ENCODE results near the gene SLC12A1. TPM values are rescaled to one million over a fixed set of nuclear protein-coding genes. Genes with fewer than 3 reads are reported as not detected.
"Not testable (repeated sequence)": the region's sequence is repeated elsewhere in the genome, so short reads cannot be mapped to it uniquely, and the experiment has no call there.

SLC12A1 gene
- total and polyA plus RNA-seq, 7 donors, result not detected

DNA sequence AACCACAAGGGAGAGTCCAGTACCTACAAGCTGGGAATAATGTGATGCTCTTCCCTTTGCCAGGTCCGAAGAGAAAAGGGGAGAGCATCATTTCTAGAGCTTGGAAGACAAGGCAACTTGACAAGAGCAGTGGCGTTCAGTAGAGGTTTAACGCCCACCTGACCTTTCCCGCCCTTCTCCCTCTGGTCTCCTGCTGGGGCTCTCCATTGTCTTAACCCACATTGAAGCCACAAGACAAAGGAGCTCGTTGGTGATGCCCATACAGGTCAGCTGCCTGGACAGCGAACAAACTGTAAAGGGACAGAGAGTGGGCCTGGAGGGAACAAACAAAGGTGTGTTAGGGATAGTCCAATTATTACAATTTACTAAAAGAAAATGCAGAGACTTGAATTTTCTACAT, 112.0 kb downstream of the SLC12A1 start:
- intact Hi-C loops (cut with DNase I), result no loop called here
- ATAC-seq, result no peak
- Histone ChIP-seq H3K27ac (no peak overlapping the region), H3K9me3 (no peaks in the 10 kb centered on the region), H3K27me3 (ENCODE audit: insufficient read depth in 3 of 3, low read length in 2 of 3) (peaks cover 0 to 2% (median 0%) of the 10 kb centered on the region in 3 donors), H3K4me3 (no peak overlapping the region), H3K36me3 (ENCODE audit: insufficient read depth in 1 of 2, low read depth in 1 of 2) (no peaks in the 10 kb centered on the region), H3K4me1 (no peaks in the 10 kb centered on the region)
- WGBS, 3 donors, result 57 to 68% (median 60%) methylated on average over 6 of the region's 6 CpGs
- TF ChIP-seq CTCF (IDR thresholded peaks at IDR 0.05), result no peak
- no peak for DNase-seq

DNA sequence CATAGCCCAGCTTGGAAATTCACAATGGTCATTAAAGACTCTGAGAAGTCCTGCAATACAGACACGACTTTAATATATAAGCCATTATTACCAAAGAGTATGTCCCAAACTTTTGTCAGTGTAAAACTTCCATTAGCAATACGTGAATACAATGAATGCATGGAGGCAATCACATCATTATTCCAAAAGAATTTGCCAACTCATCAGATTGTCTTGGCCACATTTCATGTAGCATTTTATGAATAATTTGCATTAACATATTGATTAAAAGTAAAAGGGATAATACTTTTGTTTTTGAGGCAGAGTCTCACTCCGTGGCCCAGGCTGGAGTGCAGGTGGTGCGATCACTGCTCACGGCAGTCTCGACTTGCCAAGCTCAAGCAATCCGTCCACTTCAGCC, 117.2 kb downstream of the SLC12A1 start:
- intact Hi-C loops (cut with DNase I), result no loop called here
- no peaks in the 10 kb centered on the region for H3K27me3 ChIP-seq (ENCODE audit: insufficient read depth in 3 of 3, low read length in 2 of 3)
- no peak overlapping the region for H3K27ac ChIP-seq
- no peaks in the 10 kb centered on the region for H3K9me3 ChIP-seq
- no peak for TF ChIP-seq CTCF (IDR thresholded peaks at IDR 0.05)
- ATAC-seq (no peak), DNase-seq (no peak)
- no peak overlapping the region for H3K4me3 ChIP-seq
- 92 to 93% (median 93%) methylated on average over 7 of the region's 7 CpGs for WGBS, 3 donors
- no peaks in the 10 kb centered on the region for H3K36me3 ChIP-seq (ENCODE audit: insufficient read depth in 1 of 2, low read depth in 1 of 2)
- H3K4me1 ChIP-seq, result peaks cover 9% of the 10 kb centered on the region

GRCh38 chr15:48324949-48325348, 118.8 kb downstream of the SLC12A1 start:
- Histone ChIP-seq H3K9me3 (no peaks in the 10 kb centered on the region), H3K36me3 (ENCODE audit: insufficient read depth in 1 of 2, low read depth in 1 of 2) (no peaks in the 10 kb centered on the region), H3K27me3 (ENCODE audit: insufficient read depth in 3 of 3, low read length in 2 of 3) (no peaks in the 10 kb centered on the region), H3K27ac (no peak overlapping the region), H3K4me1 (peaks cover 12% of the 10 kb centered on the region), H3K4me3 (no peak overlapping the region)
- intact Hi-C loops (cut with DNase I), result no loop called here
- no peak for TF ChIP-seq CTCF (IDR thresholded peaks at IDR 0.05)
- DNase-seq, result no peak
- WGBS, 3 donors, result 68 to 69% (median 69%) methylated on average over 5 of the region's 5 CpGs
- no peak for ATAC-seq

DNA sequence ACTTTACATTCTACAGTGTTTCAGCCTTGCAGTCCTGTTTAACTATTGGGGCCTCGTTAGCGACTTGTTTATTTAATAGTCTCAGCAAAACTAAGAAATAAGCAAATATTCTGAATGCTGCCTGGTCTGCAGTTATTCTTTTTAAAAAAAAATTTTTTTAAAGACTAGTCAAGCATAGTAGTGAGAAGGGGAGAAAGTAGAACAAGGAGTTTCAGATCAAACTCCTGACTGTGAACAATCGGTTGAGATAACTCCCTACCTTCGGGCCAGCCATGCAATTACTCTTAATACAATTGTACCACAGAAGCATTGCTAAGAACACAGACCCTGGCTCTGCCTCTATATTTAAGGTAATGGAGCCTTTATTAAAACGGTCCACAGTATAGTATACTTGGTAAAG, 119.3 kb downstream of the SLC12A1 start:
- intact Hi-C loops (cut with DNase I), result no loop called here
- DNase-seq (no peak), ATAC-seq (no peak)
- Histone ChIP-seq H3K27ac (no peak overlapping the region), H3K4me3 (no peak overlapping the region), H3K27me3 (ENCODE audit: insufficient read depth in 3 of 3, low read length in 2 of 3) (no peaks in the 10 kb centered on the region), H3K4me1 (peaks cover 16% of the 10 kb centered on the region), H3K36me3 (ENCODE audit: insufficient read depth in 1 of 2, low read depth in 1 of 2) (no peaks in the 10 kb centered on the region), H3K9me3 (no peaks in the 10 kb centered on the region)
- 89 to 94% (median 91%) methylated on average over 5 of the region's 5 CpGs for WGBS, 3 donors
- TF ChIP-seq CTCF (IDR thresholded peaks at IDR 0.05), result no peak

DNA sequence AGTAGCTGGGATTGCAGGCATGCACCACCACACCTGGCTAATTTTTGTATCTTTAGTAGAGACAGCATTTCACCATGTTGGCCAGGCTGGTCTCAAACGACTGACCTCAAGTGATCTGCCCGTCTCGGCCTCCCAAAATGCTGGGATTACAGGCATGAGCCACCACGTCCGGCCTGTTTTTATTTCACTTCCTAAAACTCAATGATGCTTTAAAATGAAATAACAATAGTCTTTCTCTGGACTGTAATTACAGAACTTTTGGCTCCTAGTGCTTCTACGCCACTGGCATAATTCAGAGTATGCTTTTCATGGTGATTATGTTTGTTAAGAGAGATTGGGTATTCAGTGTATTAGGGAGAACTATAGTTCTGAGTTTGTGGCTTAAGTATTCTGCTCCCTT, 120.1 kb downstream of the SLC12A1 start:
- H3K27me3 ChIP-seq (ENCODE audit: insufficient read depth in 3 of 3, low read length in 2 of 3); DNase-seq; H3K36me3 ChIP-seq (ENCODE audit: insufficient read depth in 1 of 2, low read depth in 1 of 2); intact Hi-C loops (cut with DNase I); H3K9me3 ChIP-seq; H3K4me3 ChIP-seq; ATAC-seq; H3K27ac ChIP-seq: not testable (repeated sequence)
- 86 to 90% (median 87%) methylated on average over 6 of the region's 6 CpGs for WGBS, 3 donors
- H3K4me1 ChIP-seq, result peaks cover 19% of the 10 kb centered on the region
